GM18502 (cell line): ENCODE results near the gene TMEM11.
"Not testable (repeated sequence)": the region's sequence is repeated elsewhere in the genome, so short reads cannot be mapped to it uniquely, and the experiment has no call there.

Source experiments
- ATAC-seq: cut with Tn5 transposase; IDR thresholded peaks from one replicate; pipeline ENCODE4 v1.9.1; 2021; ENCODE audit warnings: mild to moderate bottlenecking; ENCODE audit not compliant: unreplicated experiment, poor library complexity

TMEM11 gene

GRCh38 chr17:21242780-21243515 lies 29.0 kb upstream of the TMEM11 start:
- no peak for ATAC-seq

- no peak for ATAC-seq
These were observed 28.2 kb upstream of the TMEM11 start for GRCh38 chr17:21242026-21242697.

GRCh38 chr17:21241564-21241963 lies 27.6 kb upstream of the TMEM11 start:
- ATAC-seq = no peak

DNA sequence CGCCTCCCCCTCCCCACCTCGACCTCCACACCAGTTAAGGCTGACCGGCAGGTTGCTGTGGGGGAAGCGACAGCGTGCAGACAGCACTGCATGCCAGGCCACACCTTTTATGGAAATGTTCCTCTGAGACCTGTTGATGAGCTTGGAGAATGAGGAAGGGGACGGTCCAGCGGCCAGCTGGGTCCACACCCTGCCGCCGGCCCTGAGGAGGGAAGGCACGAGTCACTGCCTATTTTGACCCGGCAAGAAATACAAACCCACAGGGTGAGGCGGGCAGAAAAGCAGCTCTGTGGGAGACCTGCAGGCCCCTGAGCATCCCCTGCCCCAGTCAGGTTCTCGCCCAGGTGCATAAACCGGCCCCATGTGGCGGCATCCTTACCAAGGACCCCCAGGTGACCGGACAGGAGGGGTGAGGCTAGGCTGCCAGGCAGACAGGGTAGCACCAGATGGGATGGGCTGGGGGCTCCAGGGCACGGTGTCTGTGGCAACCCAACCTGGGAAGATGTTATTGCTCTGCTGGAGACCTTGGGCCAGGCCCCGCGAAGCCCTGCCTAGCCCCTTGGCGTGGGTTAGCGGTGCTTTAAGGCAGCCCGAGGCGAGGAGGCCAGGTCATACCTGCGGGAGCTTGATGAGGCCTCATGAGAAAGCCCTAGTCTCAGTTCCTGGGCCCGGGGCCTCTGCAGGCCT lies 26.6 kb upstream of the TMEM11 start:
- ATAC-seq = no peak

DNA sequence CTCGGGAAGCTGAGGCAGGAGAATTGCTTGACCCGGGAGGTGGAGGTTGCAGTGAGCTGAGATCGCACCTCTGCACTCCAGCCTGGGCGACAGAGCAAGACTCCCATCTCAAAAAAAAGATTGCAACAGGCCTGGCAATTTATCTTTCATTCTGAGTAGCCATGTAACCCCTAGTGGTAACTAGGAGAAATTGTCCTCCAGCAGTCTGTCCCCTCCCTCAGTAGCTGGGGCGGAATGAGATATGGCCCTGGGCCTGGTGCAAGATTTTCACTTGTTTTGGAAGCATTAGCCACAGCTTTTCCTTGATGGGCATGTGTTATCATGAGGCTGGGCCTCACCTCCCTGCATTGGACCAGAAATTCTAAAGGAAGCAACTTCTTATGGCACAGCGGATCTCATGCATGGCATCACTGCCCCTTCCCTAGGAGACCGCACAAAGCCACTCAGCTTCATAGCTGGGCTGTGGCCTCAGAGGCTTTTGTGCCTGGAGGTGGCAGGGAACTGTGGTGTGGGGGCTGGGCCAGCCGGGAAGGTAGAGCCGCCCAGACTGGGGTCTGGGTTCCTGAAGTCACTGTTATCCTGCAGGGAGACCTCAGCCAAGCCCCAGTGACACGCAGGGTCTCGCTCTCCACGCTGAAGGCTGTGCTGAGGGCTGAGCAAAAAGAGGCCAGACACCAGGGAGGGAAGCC lies 25.9 kb upstream of the TMEM11 start:
- peak; percentile 58 for ATAC-seq

- ATAC-seq = no peak
These were observed 22.0 kb upstream of the TMEM11 start for GRCh38 chr17:21235921-21236320.

DNA sequence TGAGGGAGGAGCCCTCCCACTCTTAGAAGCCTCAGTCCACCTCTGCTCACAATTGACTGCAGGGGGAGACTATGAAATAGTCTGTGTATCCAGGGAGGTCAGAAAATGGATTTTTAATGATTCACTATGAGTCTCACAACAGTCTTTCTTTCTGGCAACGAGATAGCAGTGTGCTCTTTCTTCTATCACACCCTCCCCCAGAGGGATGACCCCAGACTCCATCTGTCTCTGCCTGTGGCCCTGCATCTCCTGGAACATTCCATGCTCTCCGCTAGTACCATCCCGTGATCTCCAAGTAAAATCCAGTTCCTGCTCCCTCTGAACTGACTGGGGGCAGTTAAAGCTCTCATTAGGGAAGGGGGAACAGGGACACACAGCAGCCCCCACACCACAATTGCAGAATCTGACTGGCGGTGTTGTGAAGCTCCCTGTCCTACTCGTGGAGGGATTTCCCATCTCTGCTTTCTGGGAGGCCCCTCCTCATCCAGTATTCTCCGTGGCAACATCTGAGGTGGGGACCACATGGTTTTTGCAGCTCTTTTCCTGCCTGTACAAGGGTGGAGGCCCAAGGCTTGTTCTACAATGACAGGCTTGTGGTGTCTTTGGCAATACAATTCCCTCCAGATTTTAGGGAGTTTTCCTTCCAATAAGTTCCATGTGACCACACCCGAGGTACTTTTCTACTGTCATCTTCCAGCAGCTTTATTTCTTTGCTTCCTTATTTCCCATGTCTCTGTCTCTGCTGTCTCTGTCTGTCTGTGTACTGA lies 19.8 kb upstream of the TMEM11 start:
- ATAC-seq = no peak

DNA sequence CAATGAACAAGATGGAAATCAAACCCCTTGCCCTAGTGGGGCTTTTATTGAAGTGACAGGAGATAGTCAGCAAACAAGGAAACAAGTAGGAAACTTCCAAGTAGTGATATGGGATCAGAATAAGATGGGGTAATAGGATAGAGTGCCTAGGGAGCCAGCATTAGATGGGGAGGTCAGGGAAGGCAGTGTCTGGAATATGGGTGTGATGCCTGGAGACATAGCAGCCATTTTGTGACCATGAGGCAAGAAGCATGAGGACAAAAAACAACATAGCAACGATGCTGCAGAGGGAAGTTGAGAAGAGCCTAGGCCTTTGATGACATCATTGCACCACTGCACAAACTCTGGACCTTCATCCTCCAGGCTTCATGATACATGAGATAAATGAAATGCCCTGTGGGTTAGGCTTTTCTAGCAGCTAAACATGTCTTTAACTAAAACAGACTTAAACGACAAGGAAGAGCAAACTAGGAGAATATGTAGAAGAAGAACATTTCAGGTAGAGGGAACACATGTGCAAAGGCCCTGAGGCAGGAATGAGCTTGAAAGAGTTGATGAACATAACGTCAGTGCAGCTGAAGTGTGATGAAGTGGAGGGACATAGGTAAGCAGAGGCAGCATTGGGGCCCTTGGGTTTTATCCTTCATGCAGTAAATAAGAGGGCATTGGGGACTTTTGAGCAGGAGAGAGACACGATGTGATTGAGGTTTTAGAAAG lies 18.2 kb upstream of the TMEM11 start:
- ATAC-seq = no peak

GRCh38 chr17:21231533-21231932 lies 17.6 kb upstream of the TMEM11 start:
- ATAC-seq = no peak

- no peak for ATAC-seq
These were observed 14.9 kb upstream of the TMEM11 start for GRCh38 chr17:21228845-21229244.

- no peak for ATAC-seq
These were observed 14.2 kb upstream of the TMEM11 start for GRCh38 chr17:21228111-21228510.

- not testable (repeated sequence) for ATAC-seq
These were observed 13.3 kb upstream of the TMEM11 start for GRCh38 chr17:21227277-21227676.

- ATAC-seq = no peak
These were observed 9.1 kb upstream of the TMEM11 start for GRCh38 chr17:21223086-21223485.

DNA sequence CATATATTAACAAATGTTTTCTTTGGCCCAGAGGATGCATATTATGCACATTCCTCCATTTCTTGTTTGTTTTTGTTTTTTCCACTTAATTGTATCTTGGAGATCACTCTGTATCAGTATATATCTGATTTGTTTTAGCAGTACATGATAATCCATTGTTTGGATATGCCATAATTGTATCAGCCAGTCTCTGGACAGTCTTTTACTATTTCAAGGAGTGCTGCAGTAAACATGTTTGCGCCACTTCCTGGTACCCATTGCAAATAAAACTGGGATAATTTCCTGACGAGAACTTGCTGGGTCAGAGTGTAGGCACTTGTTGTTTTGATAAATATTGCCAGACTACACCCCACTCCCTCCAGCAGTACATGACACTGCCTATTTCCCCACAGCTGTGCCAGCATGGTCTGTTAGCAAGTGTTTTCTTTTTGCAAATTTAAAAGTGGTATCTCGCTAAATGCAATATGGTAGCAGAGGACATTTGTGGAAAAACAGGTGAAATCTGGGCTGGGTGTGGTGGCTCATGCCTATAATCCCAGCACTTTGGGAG lies 4.9 kb upstream of the TMEM11 start:
- no peak for ATAC-seq

- no peak for ATAC-seq
These were observed 4.1 kb upstream of the TMEM11 start for GRCh38 chr17:21218101-21218500.

GRCh38 chr17:21217346-21217745 lies 3.4 kb upstream of the TMEM11 start:
- no peak for ATAC-seq

- ATAC-seq = no peak
These were observed 2.0 kb upstream of the TMEM11 start for GRCh38 chr17:21215935-21216334.

- peak; percentile 18 for ATAC-seq
These were observed 998 bp upstream of the TMEM11 start for GRCh38 chr17:21214777-21215541.

DNA sequence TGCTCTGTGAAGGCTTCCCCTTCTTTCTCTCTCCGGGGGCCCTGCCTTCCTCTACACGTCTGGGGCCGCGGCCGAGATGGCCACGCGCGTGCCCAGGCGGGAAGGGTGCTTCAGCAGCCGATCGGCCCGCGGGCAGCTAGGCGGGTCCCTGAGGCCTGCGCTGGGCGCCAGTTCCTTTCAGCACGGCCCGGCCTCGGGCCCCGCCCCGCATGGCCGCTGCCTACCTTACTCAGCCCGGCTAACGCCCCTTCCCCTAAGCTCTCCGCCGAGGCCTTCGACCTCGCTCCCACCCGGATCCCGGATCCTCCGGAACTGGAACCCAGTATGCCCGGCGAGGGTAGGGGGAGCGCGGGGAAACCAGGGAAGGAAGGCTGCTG lies 335 bp downstream of the TMEM11 start:
- ATAC-seq = peak; percentile 13
